ENCODE data around the gene CDK13.
"Not testable (repeated sequence)": the region's sequence is repeated elsewhere in the genome, so short reads cannot be mapped to it uniquely, and the experiment has no call there.

CDK13 gene

GRCh38 chr7:40097728-40098127, 147.7 kb downstream of the CDK13 start:
- no peaks in the 10 kb centered on the region for H3K27me3 ChIP-seq (ENCODE audit: control insufficient read depth, insufficient read depth, low read length)
- peaks cover 26% of the 10 kb centered on the region for H3K36me3 ChIP-seq (ENCODE audit: control insufficient read depth, insufficient read depth, low read length)
- H3K27ac ChIP-seq (ENCODE audit: low read depth, low read length): no peak overlapping the region
- peaks cover 12% of the 10 kb centered on the region for H3K4me1 ChIP-seq (ENCODE audit: control insufficient read depth, insufficient read depth, low read length)
- H3K9me3 ChIP-seq (ENCODE audit: control insufficient read depth, insufficient read depth, low read depth, low read length): no peaks in the 10 kb centered on the region
- H3K9ac ChIP-seq (ENCODE audit: low read length): no peak overlapping the region
- no peak overlapping the region for H3K4me3 ChIP-seq (ENCODE audit: low read depth, low read length)

DNA sequence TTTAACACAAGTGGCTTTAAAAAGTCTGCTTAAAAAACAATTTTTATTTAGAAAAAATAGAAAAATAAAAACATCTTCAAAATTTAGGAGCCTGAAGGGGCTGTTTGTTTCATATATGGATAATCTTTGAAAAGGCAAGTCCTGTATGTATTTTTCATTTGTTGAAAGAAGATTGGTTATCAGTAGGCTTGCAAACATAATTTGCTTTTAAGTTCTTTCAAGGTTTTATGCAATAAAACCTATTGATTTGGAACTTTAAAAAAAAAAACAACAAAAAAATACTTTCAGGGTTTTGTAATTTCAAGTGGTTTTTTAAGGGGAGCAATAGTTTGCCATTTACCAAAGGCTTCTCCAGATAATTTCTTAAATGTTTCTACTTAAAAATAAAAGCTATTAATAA, 148.8 kb downstream of the CDK13 start:
- peaks cover 16% of the 10 kb centered on the region for H3K36me3 ChIP-seq (ENCODE audit: control insufficient read depth, insufficient read depth, low read length)

GRCh38 chr7:40099837-40100236, 149.8 kb downstream of the CDK13 start:
- H3K27ac ChIP-seq (ENCODE audit: low read depth, low read length): no peak overlapping the region
- peaks cover 6% of the 10 kb centered on the region for H3K36me3 ChIP-seq (ENCODE audit: control insufficient read depth, insufficient read depth, low read length)

More for the DNA sequence above, 148.8 kb downstream of the CDK13 start:
- no peak overlapping the region for H3K4me3 ChIP-seq (ENCODE audit: low read depth, low read length)
- H3K4me1 ChIP-seq (ENCODE audit: control insufficient read depth, insufficient read depth, low read length): peaks cover 12% of the 10 kb centered on the region
- no peak overlapping the region for H3K27ac ChIP-seq (ENCODE audit: low read depth, low read length)
- no peaks in the 10 kb centered on the region for H3K9me3 ChIP-seq (ENCODE audit: control insufficient read depth, insufficient read depth, low read depth, low read length)
- no peak overlapping the region for H3K9ac ChIP-seq (ENCODE audit: low read length)
- H3K27me3 ChIP-seq (ENCODE audit: control insufficient read depth, insufficient read depth, low read length): no peaks in the 10 kb centered on the region

DNA sequence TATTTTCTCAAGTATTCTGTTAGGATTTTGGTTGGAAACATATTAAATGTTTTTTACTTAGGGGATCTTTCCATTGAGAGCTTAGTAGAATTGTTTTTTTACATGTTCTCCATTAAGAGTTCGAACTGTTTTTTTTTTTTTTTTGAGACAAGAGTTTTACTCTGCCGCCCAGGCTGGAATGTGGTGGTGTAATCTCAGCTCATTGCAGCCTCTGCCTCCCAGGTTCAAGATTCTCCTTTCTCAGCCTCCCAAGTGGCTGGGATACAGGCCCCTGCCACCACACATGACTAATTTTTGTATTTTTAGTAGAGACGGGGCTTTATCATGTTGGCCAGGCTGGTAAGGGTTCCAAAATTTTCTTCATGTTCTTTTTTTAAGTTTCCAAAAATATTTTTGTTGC, 151.1 kb downstream of the CDK13 start:
- Histone ChIP-seq H3K9me3 (ENCODE audit: control insufficient read depth, insufficient read depth, low read depth, low read length) (no peaks in the 10 kb centered on the region), H3K36me3 (ENCODE audit: control insufficient read depth, insufficient read depth, low read length) (no peaks in the 10 kb centered on the region), H3K27me3 (ENCODE audit: control insufficient read depth, insufficient read depth, low read length) (no peaks in the 10 kb centered on the region), H3K4me3 (ENCODE audit: low read depth, low read length) (no peak overlapping the region), H3K4me1 (ENCODE audit: control insufficient read depth, insufficient read depth, low read length) (peaks cover 2% of the 10 kb centered on the region; the same call in 1 of the 2 replicates), H3K9ac (ENCODE audit: low read length) (no peak overlapping the region), H3K27ac (ENCODE audit: low read depth, low read length) (no peak overlapping the region)

More at GRCh38 chr7:40099837-40100236, 149.8 kb downstream of the CDK13 start:
- H3K9me3 ChIP-seq (ENCODE audit: control insufficient read depth, insufficient read depth, low read depth, low read length): no peaks in the 10 kb centered on the region
- H3K4me3 ChIP-seq (ENCODE audit: low read depth, low read length): no peak overlapping the region
- peaks cover 12% of the 10 kb centered on the region for H3K4me1 ChIP-seq (ENCODE audit: control insufficient read depth, insufficient read depth, low read length)
- no peaks in the 10 kb centered on the region for H3K27me3 ChIP-seq (ENCODE audit: control insufficient read depth, insufficient read depth, low read length)
- H3K9ac ChIP-seq (ENCODE audit: low read length): no peak overlapping the region

DNA sequence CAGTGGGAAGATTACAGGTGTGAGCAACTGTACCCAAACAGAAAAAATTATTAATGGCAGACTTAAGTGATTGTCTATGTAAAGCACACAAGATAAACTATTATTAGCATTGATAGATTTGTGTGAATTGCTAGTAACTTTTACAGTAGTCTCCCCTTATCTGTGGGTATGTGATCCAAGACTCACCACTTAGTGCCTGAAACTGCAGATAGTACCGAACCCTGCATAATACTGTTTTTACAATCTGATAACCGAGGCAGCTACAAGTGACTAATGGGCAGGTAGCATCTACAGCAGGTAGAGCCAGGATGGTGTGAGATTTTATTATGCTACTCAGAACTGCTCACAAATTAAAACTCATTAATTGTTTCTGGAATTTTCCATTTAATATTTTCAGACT, 152.8 kb downstream of the CDK13 start:
- H3K4me1 ChIP-seq (ENCODE audit: control insufficient read depth, insufficient read depth, low read length): no peaks in the 10 kb centered on the region
- no peak overlapping the region for H3K9ac ChIP-seq (ENCODE audit: low read length)
- no peaks in the 10 kb centered on the region for H3K36me3 ChIP-seq (ENCODE audit: control insufficient read depth, insufficient read depth, low read length)
- H3K27me3 ChIP-seq (ENCODE audit: control insufficient read depth, insufficient read depth, low read length): no peaks in the 10 kb centered on the region
- H3K9me3 ChIP-seq (ENCODE audit: control insufficient read depth, insufficient read depth, low read depth, low read length): no peaks in the 10 kb centered on the region
- no peak overlapping the region for H3K27ac ChIP-seq (ENCODE audit: low read depth, low read length)
- H3K4me3 ChIP-seq (ENCODE audit: low read depth, low read length): no peak overlapping the region

GRCh38 chr7:40105879-40106473, 155.9 kb downstream of the CDK13 start:
- Histone ChIP-seq H3K9ac (ENCODE audit: low read length) (no peak overlapping the region), H3K36me3 (ENCODE audit: control insufficient read depth, insufficient read depth, low read length) (no peaks in the 10 kb centered on the region), H3K4me3 (ENCODE audit: low read depth, low read length) (no peak overlapping the region), H3K27ac (ENCODE audit: low read depth, low read length) (no peak overlapping the region), H3K9me3 (ENCODE audit: control insufficient read depth, insufficient read depth, low read depth, low read length) (no peaks in the 10 kb centered on the region), H3K27me3 (ENCODE audit: control insufficient read depth, insufficient read depth, low read length) (no peaks in the 10 kb centered on the region), H3K4me1 (ENCODE audit: control insufficient read depth, insufficient read depth, low read length) (no peaks in the 10 kb centered on the region)

DNA sequence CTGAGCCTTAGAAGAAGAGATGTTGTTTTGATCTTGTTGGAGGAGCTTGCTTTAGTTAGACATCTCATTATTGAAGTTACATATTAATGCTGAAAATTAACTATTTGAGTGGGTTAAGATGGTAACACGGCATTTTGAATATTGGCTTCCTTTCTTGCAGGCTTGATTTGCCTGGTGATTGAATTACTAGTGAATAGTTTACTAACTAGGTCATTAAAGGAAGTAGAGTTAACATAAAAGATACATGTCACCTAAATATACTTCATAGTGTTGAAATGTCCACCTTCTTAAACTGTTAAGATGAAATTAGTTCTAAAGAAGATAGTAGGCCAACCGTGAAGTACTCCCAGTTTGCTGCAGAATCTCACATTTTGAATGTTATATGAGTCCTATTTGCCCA, 165.9 kb downstream of the CDK13 start:
- H3K27ac ChIP-seq (ENCODE audit: low read depth, low read length): no peak overlapping the region
- H3K4me3 ChIP-seq (ENCODE audit: low read depth, low read length): no peak overlapping the region
- no peak overlapping the region for H3K9ac ChIP-seq (ENCODE audit: low read length)
- H3K9me3 ChIP-seq (ENCODE audit: control insufficient read depth, insufficient read depth, low read depth, low read length): no peaks in the 10 kb centered on the region
- no peaks in the 10 kb centered on the region for H3K36me3 ChIP-seq (ENCODE audit: control insufficient read depth, insufficient read depth, low read length)
- no peaks in the 10 kb centered on the region for H3K27me3 ChIP-seq (ENCODE audit: control insufficient read depth, insufficient read depth, low read length)
- no peaks in the 10 kb centered on the region for H3K4me1 ChIP-seq (ENCODE audit: control insufficient read depth, insufficient read depth, low read length)

DNA sequence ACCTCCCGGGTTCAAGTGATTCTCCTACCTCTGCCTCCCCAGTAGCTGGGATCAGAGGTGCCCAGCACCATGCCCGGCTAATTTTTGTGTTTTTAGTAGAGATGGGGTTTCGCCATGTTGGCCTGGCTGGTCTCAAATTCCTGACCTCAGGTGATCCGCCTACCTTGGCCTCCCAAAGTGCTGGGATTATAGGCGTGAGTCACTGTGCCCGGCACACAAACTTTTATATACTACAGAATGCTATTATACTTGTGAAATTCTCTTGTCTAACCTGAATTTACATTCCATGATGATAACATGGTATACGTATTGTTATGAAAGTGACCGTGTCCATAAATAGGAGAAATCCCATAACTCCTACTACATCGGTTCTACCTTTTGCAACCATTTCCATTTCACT, 167.1 kb downstream of the CDK13 start:
- not testable (repeated sequence) for H3K27ac ChIP-seq (ENCODE audit: low read depth, low read length); H3K4me1 ChIP-seq (ENCODE audit: control insufficient read depth, insufficient read depth, low read length); H3K36me3 ChIP-seq (ENCODE audit: control insufficient read depth, insufficient read depth, low read length); H3K9me3 ChIP-seq (ENCODE audit: control insufficient read depth, insufficient read depth, low read depth, low read length); H3K9ac ChIP-seq (ENCODE audit: low read length); H3K4me3 ChIP-seq (ENCODE audit: low read depth, low read length); H3K27me3 ChIP-seq (ENCODE audit: control insufficient read depth, insufficient read depth, low read length)

GRCh38 chr7:40118201-40118600, 168.1 kb downstream of the CDK13 start:
- not testable (repeated sequence) for H3K36me3 ChIP-seq (ENCODE audit: control insufficient read depth, insufficient read depth, low read length); H3K9me3 ChIP-seq (ENCODE audit: control insufficient read depth, insufficient read depth, low read depth, low read length); H3K27me3 ChIP-seq (ENCODE audit: control insufficient read depth, insufficient read depth, low read length); H3K4me3 ChIP-seq (ENCODE audit: low read depth, low read length); H3K9ac ChIP-seq (ENCODE audit: low read length); H3K27ac ChIP-seq (ENCODE audit: low read depth, low read length); H3K4me1 ChIP-seq (ENCODE audit: control insufficient read depth, insufficient read depth, low read length)

DNA sequence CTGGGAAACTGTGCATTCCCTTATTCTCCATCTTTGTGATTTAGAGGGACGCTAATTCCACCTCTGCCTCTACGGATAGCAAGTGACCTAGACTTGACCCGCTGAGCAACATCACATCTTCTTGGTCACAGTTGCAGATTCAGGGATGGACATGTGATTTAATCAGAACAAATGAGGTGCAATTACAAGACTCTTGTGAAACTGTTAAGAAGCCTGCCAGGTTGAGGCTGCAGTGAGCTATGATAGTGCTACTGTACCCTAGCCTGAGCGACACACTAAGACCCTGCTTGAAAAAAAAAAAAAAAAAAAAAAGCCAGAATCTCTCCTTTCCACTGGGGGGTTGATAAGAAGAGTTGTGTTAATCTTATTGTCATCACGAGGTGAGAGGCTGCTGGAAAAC, 170.0 kb downstream of the CDK13 start:
- Histone ChIP-seq H3K36me3 (ENCODE audit: control insufficient read depth, insufficient read depth, low read length) (no peaks in the 10 kb centered on the region), H3K27ac (ENCODE audit: low read depth, low read length) (no peak overlapping the region), H3K4me1 (ENCODE audit: control insufficient read depth, insufficient read depth, low read length) (no peaks in the 10 kb centered on the region), H3K9me3 (ENCODE audit: control insufficient read depth, insufficient read depth, low read depth, low read length) (no peaks in the 10 kb centered on the region; the same call in 1 of the 2 replicates), H3K4me3 (ENCODE audit: low read depth, low read length) (no peak overlapping the region), H3K9ac (ENCODE audit: low read length) (no peak overlapping the region), H3K27me3 (ENCODE audit: control insufficient read depth, insufficient read depth, low read length) (no peaks in the 10 kb centered on the region)

GRCh38 chr7:40122100-40122939, 172.3 kb downstream of the CDK13 start:
- H3K27me3 ChIP-seq (ENCODE audit: control insufficient read depth, insufficient read depth, low read length); H3K9ac ChIP-seq (ENCODE audit: low read length); H3K4me1 ChIP-seq (ENCODE audit: control insufficient read depth, insufficient read depth, low read length); H3K36me3 ChIP-seq (ENCODE audit: control insufficient read depth, insufficient read depth, low read length); H3K4me3 ChIP-seq (ENCODE audit: low read depth, low read length); H3K27ac ChIP-seq (ENCODE audit: low read depth, low read length); H3K9me3 ChIP-seq (ENCODE audit: control insufficient read depth, insufficient read depth, low read depth, low read length): not testable (repeated sequence)
